Measurements from ENCODE around the gene FHAD1. TPM values are rescaled to one million over a fixed set of nuclear protein-coding genes. Genes with fewer than 3 reads are reported as not detected.

Gene FHAD1
- total RNA-seq, 1 donor from 2014 or later = not detected

DNA sequence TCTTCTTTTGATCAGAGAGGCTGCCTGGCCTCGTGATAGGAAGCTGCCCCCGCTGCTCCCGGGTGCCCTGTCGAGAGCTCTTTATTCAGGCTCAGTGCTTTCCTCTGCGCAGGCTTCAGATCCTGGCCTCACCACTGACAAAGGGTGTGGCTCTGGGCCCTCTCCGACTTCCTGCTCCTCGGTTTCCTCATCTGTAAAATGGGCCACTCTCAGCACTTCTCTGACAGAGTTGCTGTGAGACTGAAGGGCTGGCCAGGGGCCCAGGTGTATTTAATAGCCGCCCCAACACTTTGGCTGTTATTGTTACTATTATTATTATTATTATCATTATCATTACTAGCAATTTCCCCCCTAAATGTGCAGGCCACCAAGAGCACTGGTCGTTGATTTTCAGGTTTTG, 101.6 kb downstream of the FHAD1 start:
- H3K9me3 ChIP-seq = no peaks in the 10 kb centered on the region
- no peak for DNase-seq (ENCODE audit: extremely low spot score in 2 of 2)
- no peak overlapping the region for H3K4me3 ChIP-seq
- peaks cover 22% of the 10 kb centered on the region for H3K4me1 ChIP-seq
- no peak overlapping the region for H3K27ac ChIP-seq
- no peaks in the 10 kb centered on the region for H3K27me3 ChIP-seq
- TF ChIP-seq, protein P1, sequence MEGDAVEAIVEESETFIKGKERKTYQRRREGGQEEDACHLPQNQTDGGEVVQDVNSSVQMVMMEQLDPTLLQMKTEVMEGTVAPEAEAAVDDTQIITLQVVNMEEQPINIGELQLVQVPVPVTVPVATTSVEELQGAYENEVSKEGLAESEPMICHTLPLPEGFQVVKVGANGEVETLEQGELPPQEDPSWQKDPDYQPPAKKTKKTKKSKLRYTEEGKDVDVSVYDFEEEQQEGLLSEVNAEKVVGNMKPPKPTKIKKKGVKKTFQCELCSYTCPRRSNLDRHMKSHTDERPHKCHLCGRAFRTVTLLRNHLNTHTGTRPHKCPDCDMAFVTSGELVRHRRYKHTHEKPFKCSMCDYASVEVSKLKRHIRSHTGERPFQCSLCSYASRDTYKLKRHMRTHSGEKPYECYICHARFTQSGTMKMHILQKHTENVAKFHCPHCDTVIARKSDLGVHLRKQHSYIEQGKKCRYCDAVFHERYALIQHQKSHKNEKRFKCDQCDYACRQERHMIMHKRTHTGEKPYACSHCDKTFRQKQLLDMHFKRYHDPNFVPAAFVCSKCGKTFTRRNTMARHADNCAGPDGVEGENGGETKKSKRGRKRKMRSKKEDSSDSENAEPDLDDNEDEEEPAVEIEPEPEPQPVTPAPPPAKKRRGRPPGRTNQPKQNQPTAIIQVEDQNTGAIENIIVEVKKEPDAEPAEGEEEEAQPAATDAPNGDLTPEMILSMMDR (IDR thresholded peaks at IDR 0.05) = no peak
- TF ChIP-seq POLR2AphosphoS5 (IDR thresholded peaks at IDR 0.05; ENCODE audit: insufficient read depth in 1 of 2, low read depth in 1 of 2) = no peak
- TF ChIP-seq POLR2A (IDR thresholded peaks at IDR 0.05) = no peak
- no peaks in the 10 kb centered on the region for H3K36me3 ChIP-seq
- intact Hi-C loops (cut with DNase I) = no loop called here

DNA sequence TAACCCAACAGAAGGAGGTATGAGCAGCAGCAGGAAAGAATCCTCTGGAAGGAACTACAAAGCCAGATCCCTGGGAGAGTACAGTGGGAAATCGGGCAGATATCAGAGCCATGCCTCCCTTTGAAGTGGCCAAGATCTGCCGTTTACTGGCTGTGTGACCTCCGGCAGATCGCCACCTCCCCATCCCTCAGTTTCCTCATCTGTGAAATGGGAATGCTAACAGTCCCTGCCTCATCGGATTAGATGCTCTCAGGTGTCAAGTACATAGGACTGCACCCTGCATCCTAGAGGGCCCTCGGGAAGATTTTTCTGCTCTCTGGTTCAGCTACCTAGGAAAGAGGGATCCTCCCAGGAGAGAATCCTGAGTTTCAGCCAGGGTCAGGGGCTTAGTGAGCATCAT, 102.1 kb downstream of the FHAD1 start:
- H3K4me1 ChIP-seq = peaks cover 18% of the 10 kb centered on the region
- intact Hi-C loops (cut with DNase I) = no loop called here
- H3K9me3 ChIP-seq = no peaks in the 10 kb centered on the region
- H3K36me3 ChIP-seq = no peaks in the 10 kb centered on the region
- H3K27ac ChIP-seq = no peak overlapping the region
- no peaks in the 10 kb centered on the region for H3K27me3 ChIP-seq
- DNase-seq (ENCODE audit: extremely low spot score in 2 of 2) = no peak
- no peak overlapping the region for H3K4me3 ChIP-seq
- no peak for TF ChIP-seq POLR2A (IDR thresholded peaks at IDR 0.05)
- TF ChIP-seq, protein P1 (IDR thresholded peaks at IDR 0.05) = no peak
- no peak for TF ChIP-seq POLR2AphosphoS5 (IDR thresholded peaks at IDR 0.05; ENCODE audit: insufficient read depth in 1 of 2, low read depth in 1 of 2)

DNA sequence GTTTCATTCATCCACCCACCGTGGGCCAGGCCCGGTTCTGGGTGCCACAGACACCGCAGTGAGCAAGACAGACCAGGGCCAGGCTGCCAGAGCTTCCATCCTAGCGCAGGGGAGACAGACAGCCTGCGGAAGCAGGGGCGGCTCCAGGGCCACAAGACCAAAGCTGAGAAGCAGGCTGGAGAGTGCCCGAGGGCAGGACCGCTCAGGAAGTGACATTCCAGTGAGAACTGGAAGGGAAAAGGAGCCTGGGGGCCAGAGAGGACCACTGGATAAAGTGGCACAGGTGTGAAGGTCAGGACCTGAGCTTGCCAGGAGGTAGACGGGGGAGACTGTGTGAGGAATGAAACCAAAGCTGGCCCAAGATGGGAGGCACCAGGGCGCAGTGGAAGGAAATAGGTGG, 103.1 kb downstream of the FHAD1 start:
- Histone ChIP-seq H3K36me3 (no peaks in the 10 kb centered on the region), H3K9me3 (no peaks in the 10 kb centered on the region), H3K4me1 (peaks cover 15% of the 10 kb centered on the region), H3K27ac (no peak overlapping the region), H3K4me3 (no peak overlapping the region), H3K27me3 (no peaks in the 10 kb centered on the region)
- DNase-seq (ENCODE audit: extremely low spot score in 2 of 2) = no peak
- intact Hi-C loops (cut with DNase I) = no loop called here
- TF ChIP-seq POLR2AphosphoS5 (IDR thresholded peaks at IDR 0.05; ENCODE audit: insufficient read depth in 1 of 2, low read depth in 1 of 2) = no peak
- no peak for TF ChIP-seq POLR2A (IDR thresholded peaks at IDR 0.05)
- TF ChIP-seq, protein P1 (IDR thresholded peaks at IDR 0.05) = no peak

DNA sequence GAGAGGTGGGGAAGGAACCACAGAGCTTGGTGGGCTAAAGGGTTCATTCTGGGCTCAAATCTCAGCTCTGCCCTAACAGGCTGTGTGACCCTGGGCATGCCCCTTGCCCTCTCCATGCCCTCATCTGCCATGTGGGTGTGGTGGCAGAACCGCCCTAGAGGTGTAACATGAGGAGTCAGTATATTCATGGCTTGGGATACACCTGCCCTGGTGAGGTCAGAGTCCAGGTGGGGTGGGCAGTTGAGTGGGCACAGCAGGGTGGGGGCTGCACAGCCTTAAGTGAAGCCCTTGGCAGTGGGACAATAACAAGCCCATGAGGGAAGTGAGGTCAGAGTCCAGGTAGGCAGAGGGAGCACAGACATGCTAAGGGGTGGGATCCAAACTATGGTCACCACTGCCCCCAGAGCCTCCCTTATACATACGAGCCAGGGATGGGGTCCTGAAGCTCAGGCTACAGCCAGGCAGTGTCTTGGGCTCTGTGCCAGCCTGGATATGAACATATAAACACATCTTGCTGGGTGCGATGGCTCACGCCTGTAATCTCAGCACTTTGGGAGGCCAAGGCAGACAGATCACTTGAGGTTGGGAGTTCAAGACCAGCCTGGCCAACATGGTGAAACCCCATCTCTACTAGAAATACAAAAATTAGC, 103.7 kb downstream of the FHAD1 start:
- TF ChIP-seq POLR2AphosphoS5 (IDR thresholded peaks at IDR 0.05; ENCODE audit: insufficient read depth in 1 of 2, low read depth in 1 of 2) = no peak
- TF ChIP-seq, protein P1 (IDR thresholded peaks at IDR 0.05) = no peak
- peaks cover 15% of the 10 kb centered on the region for H3K4me1 ChIP-seq
- no peaks in the 10 kb centered on the region for H3K27me3 ChIP-seq
- no peak overlapping the region for H3K4me3 ChIP-seq
- no peaks in the 10 kb centered on the region for H3K9me3 ChIP-seq
- DNase-seq (ENCODE audit: extremely low spot score in 2 of 2) = no peak
- intact Hi-C loops (cut with DNase I) = no loop called here
- no peaks in the 10 kb centered on the region for H3K36me3 ChIP-seq
- H3K27ac ChIP-seq = no peak overlapping the region

DNA sequence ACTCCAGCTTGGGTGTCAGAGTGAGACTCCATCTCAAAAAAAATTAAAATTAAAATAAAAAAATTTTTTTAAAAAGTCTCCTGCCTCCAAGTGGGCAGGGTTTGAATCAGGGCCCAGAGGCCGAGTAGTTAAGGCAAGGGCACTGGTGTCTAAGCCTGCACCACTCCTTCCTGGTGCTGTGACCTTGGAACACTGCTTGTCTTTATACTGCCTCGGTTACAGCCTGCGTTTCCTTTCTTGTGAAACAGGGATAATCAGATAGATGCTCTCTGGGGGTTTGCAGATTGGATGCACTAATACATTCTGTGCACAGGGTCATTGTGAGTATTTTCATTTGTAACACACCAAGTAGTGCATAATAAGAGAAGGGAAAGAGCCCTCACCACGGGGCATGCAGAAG, 104.3 kb downstream of the FHAD1 start:
- no peak for DNase-seq (ENCODE audit: extremely low spot score in 2 of 2)
- TF ChIP-seq, protein P1 (IDR thresholded peaks at IDR 0.05) = no peak
- TF ChIP-seq POLR2A (IDR thresholded peaks at IDR 0.05) (no peak), POLR2AphosphoS5 (IDR thresholded peaks at IDR 0.05; ENCODE audit: insufficient read depth in 1 of 2, low read depth in 1 of 2) (no peak)
- H3K27ac ChIP-seq = no peak overlapping the region
- intact Hi-C loops (cut with DNase I) = no loop called here
- H3K36me3 ChIP-seq = no peaks in the 10 kb centered on the region
- H3K4me1 ChIP-seq = peaks cover 15% of the 10 kb centered on the region
- H3K27me3 ChIP-seq = no peaks in the 10 kb centered on the region
- no peaks in the 10 kb centered on the region for H3K9me3 ChIP-seq
- H3K4me3 ChIP-seq = no peak overlapping the region
